BLaER1 treated with 17β-estradiol and CSF1 and Interleukin-3, amounts not matched to agents 10 nM and 100 nM (cell line): ENCODE data around the gene SLC25A46.
"Not testable (repeated sequence)": the region's sequence is repeated elsewhere in the genome, so short reads cannot be mapped to it uniquely, and the experiment has no call there.

ENCODE experiments used
- H3K27ac ChIP-seq, 11 experiments: shearing (Covaris generic); formaldehyde crosslinking; 2 replicates each; pipeline ENCODE4 v1.8.1; 2022
- H3K27me3 ChIP-seq, 11 experiments: shearing (Covaris generic); formaldehyde crosslinking; 2 replicates each; pipeline ENCODE4 v1.8.1; 2022
- H3K36me3 ChIP-seq, 11 experiments: shearing (Covaris generic); formaldehyde crosslinking; 2 replicates each; pipeline ENCODE4 v1.8.1; 2022
- H3K4me1 ChIP-seq, 10 experiments: shearing (Covaris generic); formaldehyde crosslinking; 2 replicates each; pipeline ENCODE4 v1.8.1; 2022
- H3K4me2 ChIP-seq, 11 experiments: shearing (Covaris generic); formaldehyde crosslinking; 2 replicates each; pipeline ENCODE4 v1.8.1; 2022
- H3K4me3 ChIP-seq, 10 experiments: shearing (Covaris generic); formaldehyde crosslinking; 2 replicates each; pipeline ENCODE4 v1.8.1; 2022
- H3K9ac ChIP-seq, 11 experiments: shearing (Covaris generic); formaldehyde crosslinking; 2 replicates each; pipeline ENCODE4 v1.8.1; 2022
- H3K9me3 ChIP-seq, 11 experiments: shearing (Covaris generic); formaldehyde crosslinking; replicated peaks in 1 of 11; 2 replicates each; pipeline ENCODE4 v1.8.1; 2022
- H4K20me1 ChIP-seq, 11 experiments: shearing (Covaris generic); formaldehyde crosslinking; 2 replicates each; pipeline ENCODE4 v1.8.1; 2022
- Cebpa-rat ChIP-seq, 11 experiments: shearing (Covaris generic); IDR thresholded peaks; 2 replicates each; pipeline ENCODE4 v1.8.1; 2022

SLC25A46 gene

DNA sequence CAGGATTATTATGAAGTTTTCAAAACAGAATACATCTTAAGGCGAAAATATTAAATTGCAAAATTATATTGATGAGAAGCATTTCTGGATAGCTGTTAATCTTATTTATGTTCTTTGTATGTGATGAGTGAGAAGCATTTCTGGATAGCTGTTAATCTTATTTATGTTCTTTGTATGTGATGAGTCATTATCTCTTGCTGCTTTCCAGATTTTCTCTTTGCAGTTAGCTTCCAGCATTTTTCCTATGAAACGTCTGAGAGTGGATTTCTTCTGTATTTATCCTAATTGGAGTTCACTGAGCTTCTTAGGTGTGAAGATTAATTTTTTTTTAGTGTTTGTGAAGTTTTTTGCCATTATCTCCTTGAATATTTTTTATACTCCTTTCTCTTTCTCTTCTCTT is 20.5 kb upstream of the SLC25A46 start:
- no peak overlapping the region for H3K27ac ChIP-seq
- H3K36me3 ChIP-seq: no peaks in the 10 kb centered on the region
- no peaks in the 10 kb centered on the region for H3K27me3 ChIP-seq
- no peaks in the 10 kb centered on the region for H3K4me1 ChIP-seq
- H3K4me3 ChIP-seq: no peak overlapping the region
- no peak overlapping the region for H3K4me2 ChIP-seq
- H3K9me3 ChIP-seq: no peaks in the 10 kb centered on the region
- no peak for TF ChIP-seq Cebpa-rat (IDR thresholded peaks at IDR 0.05)
- H4K20me1 ChIP-seq: no peaks in the 10 kb centered on the region
- H3K9ac ChIP-seq: no peak overlapping the region

- Histone ChIP-seq H3K27ac (no peak within 1 kb of the TSS), H3K36me3 (no peaks in the 10 kb centered on the region), H3K9me3 (peaks cover 0 to 6% (median 4%) of the 10 kb centered on the region in 11 experiments; a peak in 9 of 22 replicates), H3K4me2 (no peak within 1 kb of the TSS), H3K9ac (no peak within 1 kb of the TSS), H3K27me3 (no peaks in the 10 kb centered on the region), H3K4me3 (no peak within 1 kb of the TSS), H3K4me1 (no peaks in the 10 kb centered on the region), H4K20me1 (no peaks in the 10 kb centered on the region)
- no peak for TF ChIP-seq Cebpa-rat (IDR thresholded peaks at IDR 0.05)
Measured at GRCh38 chr5:110726249-110727024, 12.4 kb upstream of the SLC25A46 start, which contains the start of gene TMEM232. Gene TMEM232 (minus strand): TSS chr5:110726671. CDS start chr5:110667352, 59,319 bp downstream.

GRCh38 chr5:110727025-110727314 is 11.8 kb upstream of the SLC25A46 start:
- TF ChIP-seq Cebpa-rat (IDR thresholded peaks at IDR 0.05): no peak
- Histone ChIP-seq H3K4me1 (no peaks in the 10 kb centered on the region), H3K36me3 (no peaks in the 10 kb centered on the region), H4K20me1 (no peaks in the 10 kb centered on the region), H3K9me3 (peaks cover 0 to 11% (median 6%) of the 10 kb centered on the region in 11 experiments; a peak in 10 of 22 replicates), H3K27me3 (no peaks in the 10 kb centered on the region), H3K9ac (no peak overlapping the region), H3K4me2 (no peak overlapping the region), H3K27ac (no peak overlapping the region), H3K4me3 (no peak overlapping the region)

GRCh38 chr5:110731499-110731898 is 7.3 kb upstream of the SLC25A46 start:
- not testable (repeated sequence) for H4K20me1 ChIP-seq, H3K9ac ChIP-seq, H3K27me3 ChIP-seq, H3K36me3 ChIP-seq, H3K4me1 ChIP-seq, H3K4me2 ChIP-seq, H3K27ac ChIP-seq, H3K4me3 ChIP-seq
- peaks cover 0 to 14% (median 8%) of the 10 kb centered on the region in 11 experiments; a peak in 10 of 22 replicates for H3K9me3 ChIP-seq

DNA sequence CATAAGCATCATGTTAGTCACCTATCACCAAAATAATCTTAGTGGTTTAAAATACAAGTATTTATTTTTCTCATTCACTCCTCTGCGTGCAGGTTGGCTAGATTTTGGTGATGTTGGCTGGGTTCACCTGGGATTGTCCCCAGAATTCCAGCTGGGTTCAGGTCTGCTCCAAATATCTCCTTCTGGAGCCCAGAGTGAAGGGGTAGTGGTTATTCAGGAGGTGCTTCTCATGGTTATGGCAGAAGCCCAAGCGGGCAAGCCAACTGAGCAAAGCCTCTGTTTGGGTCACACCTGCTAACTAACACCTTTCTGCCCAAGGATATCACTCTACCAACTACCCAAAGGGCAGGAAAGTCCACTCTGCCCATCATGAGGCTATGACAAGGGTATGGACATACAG is 4.7 kb upstream of the SLC25A46 start:
- Histone ChIP-seq H3K27me3 (no peaks in the 10 kb centered on the region), H3K4me1 (peaks cover 0 to 19% (median 6%) of the 10 kb centered on the region in 10 experiments; a peak in 9 of 20 replicates), H3K9ac (no peak overlapping the region), H4K20me1 (no peaks in the 10 kb centered on the region), H3K27ac (no peak overlapping the region), H3K4me3 (no peak overlapping the region), H3K36me3 (no peaks in the 10 kb centered on the region), H3K9me3 (peaks cover 0 to 14% (median 8%) of the 10 kb centered on the region in 11 experiments; a peak in 10 of 22 replicates), H3K4me2 (no peak overlapping the region)
- TF ChIP-seq Cebpa-rat (IDR thresholded peaks at IDR 0.05): no peak

DNA sequence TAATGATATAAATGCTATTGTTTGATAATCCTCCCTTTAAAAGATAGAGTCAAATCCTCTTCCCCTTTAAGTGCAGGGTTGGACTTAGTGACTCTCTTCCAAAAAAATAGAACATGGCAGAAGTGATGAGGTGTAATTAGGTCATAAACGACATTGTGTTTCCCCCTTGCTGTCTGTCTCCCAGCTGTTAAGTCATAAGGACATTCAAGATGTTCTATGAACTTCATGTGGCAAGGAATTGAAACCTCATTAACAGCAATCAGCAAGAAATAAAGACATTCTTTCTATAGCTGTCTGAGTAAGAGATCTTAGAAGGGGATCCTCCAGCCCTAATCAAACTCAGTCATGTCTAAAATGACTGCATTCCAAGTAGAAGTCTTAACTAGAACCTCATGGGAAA is 3.3 kb upstream of the SLC25A46 start:
- Histone ChIP-seq H4K20me1 (no peaks in the 10 kb centered on the region; a peak in 1 of 22 replicates), H3K9me3 (peaks cover 0 to 14% (median 8%) of the 10 kb centered on the region in 11 experiments; a peak in 10 of 22 replicates), H3K4me3 (no peak overlapping the region), H3K4me2 (no peak overlapping the region), H3K9ac (no peak overlapping the region), H3K27me3 (no peaks in the 10 kb centered on the region), H3K36me3 (peaks cover 0 to under 1% (median 0%) of the 10 kb centered on the region in 11 experiments; a peak in 1 of 22 replicates), H3K4me1 (peaks cover 9 to 28% (median 16%) of the 10 kb centered on the region in 10 experiments; a peak in 19 of 20 replicates), H3K27ac (no peak overlapping the region)
- TF ChIP-seq Cebpa-rat (IDR thresholded peaks at IDR 0.05): no peak

GRCh38 chr5:110736753-110737152 is 2.1 kb upstream of the SLC25A46 start:
- H3K9ac ChIP-seq: no peak overlapping the region
- no peaks in the 10 kb centered on the region for H3K27me3 ChIP-seq
- H3K36me3 ChIP-seq: peaks cover 0 to 13% (median 0%) of the 10 kb centered on the region in 11 experiments; a peak in 3 of 22 replicates
- no peak for TF ChIP-seq Cebpa-rat (IDR thresholded peaks at IDR 0.05)
- H3K4me1 ChIP-seq: peaks cover 10 to 37% (median 27%) of the 10 kb centered on the region in 10 experiments; a peak in 19 of 20 replicates
- peaks cover 0 to 7% (median 0%) of the 10 kb centered on the region in 11 experiments; a peak in 4 of 22 replicates for H4K20me1 ChIP-seq
- peak overlapping the region in 2 of 11 experiments; percentile 29 to 40; a peak in 4 of 22 replicates for H3K4me2 ChIP-seq
- no peak overlapping the region for H3K27ac ChIP-seq
- H3K9me3 ChIP-seq: peaks cover 0 to 6% (median 1%) of the 10 kb centered on the region in 11 experiments; a peak in 5 of 22 replicates
- no peak overlapping the region for H3K4me3 ChIP-seq

DNA sequence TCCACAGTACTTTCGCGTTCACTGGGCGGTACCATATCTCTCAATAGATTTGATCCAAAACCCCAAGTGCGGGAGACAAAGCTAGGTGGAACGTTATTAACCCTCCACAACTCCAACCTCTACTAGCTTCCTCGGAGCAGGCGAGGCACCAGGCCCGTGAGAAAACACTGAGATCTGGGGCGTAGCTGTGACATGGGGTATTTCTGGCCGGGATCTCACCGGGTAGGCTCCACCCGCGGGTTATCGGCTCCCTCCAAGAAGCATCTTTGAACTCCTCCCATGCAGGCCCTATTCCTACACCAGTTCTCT is 350 bp upstream of the SLC25A46 start:
- H3K27me3 ChIP-seq: no peaks in the 10 kb centered on the region
- H3K4me1 ChIP-seq: peaks cover 10 to 37% (median 27%) of the 10 kb centered on the region in 10 experiments; a peak in 19 of 20 replicates
- peak overlapping the region; percentile 74 to 97 (median 88) for H3K4me3 ChIP-seq
- H3K9me3 ChIP-seq: no peaks in the 10 kb centered on the region
- H3K4me2 ChIP-seq: peak overlapping the region; percentile 79 to 91 (median 84)
- peak overlapping the region; percentile 85 to 96 (median 92) for H3K9ac ChIP-seq
- peak overlapping the region; percentile 84 to 97 (median 93) for H3K27ac ChIP-seq
- H3K36me3 ChIP-seq: peaks cover 0 to 26% (median 0%) of the 10 kb centered on the region in 11 experiments; a peak in 5 of 22 replicates
- no peak for TF ChIP-seq Cebpa-rat (IDR thresholded peaks at IDR 0.05)
- peaks cover 0 to 7% (median 0%) of the 10 kb centered on the region in 11 experiments; a peak in 4 of 22 replicates for H4K20me1 ChIP-seq

GRCh38 chr5:110751902-110752762 is 13.3 kb downstream of the SLC25A46 start:
- Histone ChIP-seq H3K4me1 (no peaks in the 10 kb centered on the region), H3K9me3 (no peaks in the 10 kb centered on the region), H4K20me1 (peaks cover 0 to 4% (median 0%) of the 10 kb centered on the region in 11 experiments; a peak in 4 of 22 replicates), H3K27ac (no peak overlapping the region), H3K4me2 (no peak overlapping the region), H3K9ac (no peak overlapping the region), H3K27me3 (no peaks in the 10 kb centered on the region), H3K36me3 (peaks cover 65 to 100% (median 77%) of the 10 kb centered on the region in 11 experiments), H3K4me3 (no peak overlapping the region)
- peak in 2 of 11 experiments; percentile 55 to 56; a peak in 3 of 22 replicates for TF ChIP-seq Cebpa-rat (IDR thresholded peaks at IDR 0.05)
